ENCODE measurements around the gene ICAM1.

- TF ChIP-seq EZH2 (IDR thresholded peaks at IDR 0.05; ENCODE audit: borderline replicate concordance, insufficient read depth, low read length, poor library complexity, severe bottlenecking) (no peak), POLR2AphosphoS5 (IDR thresholded peaks at IDR 0.05) (no peak), CTCF (IDR thresholded peaks at IDR 0.05; ENCODE audit: poor library complexity, severe bottlenecking) (no peak), SMC3 (conservative IDR thresholded peaks at IDR 0.05; ENCODE audit: poor library complexity) (no peak)
These were observed 12.6 kb downstream of the ICAM1 start for GRCh38 chr19:10283301-10284064.
